ENCODE measurements around the gene UBE2O.

UBE2O gene

DNA sequence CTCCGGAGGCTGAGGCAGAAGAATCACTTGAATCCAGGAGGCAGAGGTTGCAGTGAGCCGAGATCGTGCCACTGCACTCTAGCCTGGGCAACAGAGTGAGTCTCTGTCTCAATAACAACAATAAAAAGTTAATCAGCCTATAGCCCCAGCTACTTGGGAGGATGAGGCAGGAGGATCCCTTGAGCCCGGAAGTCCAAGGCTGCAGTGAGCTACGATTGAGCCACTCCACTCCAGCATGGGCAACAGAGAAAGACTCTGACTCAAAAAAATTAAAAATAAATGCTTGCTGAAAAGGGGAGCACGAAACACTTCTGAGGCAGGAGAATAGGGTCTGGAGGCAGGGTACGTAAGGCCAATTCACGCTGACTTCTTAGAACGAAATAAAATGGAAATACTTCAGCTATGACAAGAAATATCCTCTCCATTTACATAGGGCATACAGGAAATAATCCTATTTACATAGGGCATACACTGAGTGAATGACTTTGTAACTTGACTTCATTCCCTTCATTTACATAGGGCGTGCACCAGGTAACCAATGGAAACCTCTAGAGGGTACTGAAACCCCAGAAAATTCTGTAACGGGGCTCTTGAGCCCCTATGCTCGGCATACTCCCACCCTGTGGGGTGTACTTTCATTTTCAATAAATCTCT lies 96.0 kb downstream of the UBE2O start:
- TF ChIP-seq ZNF433 (tag by site-specific recombination; IDR thresholded peaks at IDR 0.05; ENCODE audit: low read depth): no peak
- TF ChIP-seq, protein P1, sequence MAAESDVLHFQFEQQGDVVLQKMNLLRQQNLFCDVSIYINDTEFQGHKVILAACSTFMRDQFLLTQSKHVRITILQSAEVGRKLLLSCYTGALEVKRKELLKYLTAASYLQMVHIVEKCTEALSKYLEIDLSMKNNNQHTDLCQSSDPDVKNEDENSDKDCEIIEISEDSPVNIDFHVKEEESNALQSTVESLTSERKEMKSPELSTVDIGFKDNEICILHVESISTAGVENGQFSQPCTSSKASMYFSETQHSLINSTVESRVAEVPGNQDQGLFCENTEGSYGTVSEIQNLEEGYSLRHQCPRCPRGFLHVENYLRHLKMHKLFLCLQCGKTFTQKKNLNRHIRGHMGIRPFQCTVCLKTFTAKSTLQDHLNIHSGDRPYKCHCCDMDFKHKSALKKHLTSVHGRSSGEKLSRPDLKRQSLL (tag by site-specific recombination; IDR thresholded peaks at IDR 0.05): peak; percentile 70; the same call in 1 of the 2 replicates
- Histone ChIP-seq H3K4me1 (ENCODE audit: control insufficient read depth, insufficient read depth, low read length) (peaks cover 7% of the 10 kb centered on the region; the same call in 1 of the 2 replicates), H3K27ac (ENCODE audit: extremely low read depth, low read depth, low read length) (no peak overlapping the region), H3K9me3 (ENCODE audit: control insufficient read depth, insufficient read depth, low read depth, low read length) (no peaks in the 10 kb centered on the region), H3K4me3 (ENCODE audit: low read depth, low read length) (no peak overlapping the region), H3K36me3 (ENCODE audit: control insufficient read depth in 2 of 2, insufficient read depth in 1 of 2, low read length in 2 of 2) (no peaks in the 10 kb centered on the region)
- POLR2A ChIA-PET: no interaction called here
- CTCF ChIA-PET: interaction anchor here (1.0 kb wide), 1 partner anchor 51 kb away, joined by 3 read pairs; no protein-coding TSS in a partner anchor

DNA sequence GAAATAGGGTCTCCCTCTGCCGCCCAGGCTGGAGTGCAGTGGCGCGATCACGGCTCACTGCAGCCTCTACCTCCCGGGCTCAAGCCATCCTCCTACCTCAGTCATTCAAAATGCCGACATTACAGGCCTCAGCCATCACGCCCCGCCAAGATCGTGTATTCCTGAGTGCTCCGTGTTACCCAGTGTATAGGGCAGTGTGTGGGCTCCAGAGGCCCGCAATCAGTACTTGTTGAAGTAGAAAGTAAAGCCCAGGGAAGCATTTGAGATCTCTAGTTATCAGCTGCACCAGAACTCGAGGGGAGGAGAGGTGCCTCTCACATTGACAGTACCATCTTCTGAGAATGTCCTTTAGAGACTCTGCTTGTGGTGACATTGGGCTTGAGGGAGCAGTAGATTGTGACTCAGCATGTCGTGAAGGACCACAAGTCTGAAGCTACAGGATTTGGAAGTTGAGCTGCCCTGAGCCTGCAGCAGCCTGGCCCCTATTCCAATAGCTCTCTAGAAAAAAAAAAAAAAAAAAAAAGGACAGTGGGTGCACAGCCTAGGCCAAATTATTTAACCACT lies 98.1 kb downstream of the UBE2O start:
- ChIA-PET POLR2A (interaction anchor here (0.6 to 1.5 kb wide), 4 partner anchors 21 to 1637 kb away, joined by 3 to 6 read pairs (median 4); no protein-coding TSS in a partner anchor), CTCF (interaction anchor here (0.6 to 0.8 kb wide), 3 partner anchors 31 to 148 kb away, joined by 3 to 5 read pairs (median 3); no protein-coding TSS in a partner anchor)
- Histone ChIP-seq H3K36me3 (ENCODE audit: control insufficient read depth in 2 of 2, insufficient read depth in 1 of 2, low read length in 2 of 2) (peaks cover 3 to 4% of the 10 kb centered on the region in 2 experiments; a peak in 2 of 3 replicates), H3K4me1 (ENCODE audit: control insufficient read depth, insufficient read depth, low read length) (peaks cover 12% of the 10 kb centered on the region; the same call in 1 of the 2 replicates), H3K27ac (ENCODE audit: extremely low read depth, low read depth, low read length) (no peak overlapping the region), H3K9me3 (ENCODE audit: control insufficient read depth, insufficient read depth, low read depth, low read length) (no peaks in the 10 kb centered on the region), H3K4me3 (ENCODE audit: low read depth, low read length) (no peak overlapping the region)
- TF ChIP-seq ZNF341 (tag by site-specific recombination; IDR thresholded peaks at IDR 0.05; ENCODE audit: low read depth): peak; percentile 60
- TF ChIP-seq ZNF626 (tag by site-specific recombination; IDR thresholded peaks at IDR 0.05): no peak
- TF ChIP-seq, protein P2, sequence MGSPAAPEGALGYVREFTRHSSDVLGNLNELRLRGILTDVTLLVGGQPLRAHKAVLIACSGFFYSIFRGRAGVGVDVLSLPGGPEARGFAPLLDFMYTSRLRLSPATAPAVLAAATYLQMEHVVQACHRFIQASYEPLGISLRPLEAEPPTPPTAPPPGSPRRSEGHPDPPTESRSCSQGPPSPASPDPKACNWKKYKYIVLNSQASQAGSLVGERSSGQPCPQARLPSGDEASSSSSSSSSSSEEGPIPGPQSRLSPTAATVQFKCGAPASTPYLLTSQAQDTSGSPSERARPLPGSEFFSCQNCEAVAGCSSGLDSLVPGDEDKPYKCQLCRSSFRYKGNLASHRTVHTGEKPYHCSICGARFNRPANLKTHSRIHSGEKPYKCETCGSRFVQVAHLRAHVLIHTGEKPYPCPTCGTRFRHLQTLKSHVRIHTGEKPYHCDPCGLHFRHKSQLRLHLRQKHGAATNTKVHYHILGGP (tag by site-specific recombination; IDR thresholded peaks at IDR 0.05): no peak

DNA sequence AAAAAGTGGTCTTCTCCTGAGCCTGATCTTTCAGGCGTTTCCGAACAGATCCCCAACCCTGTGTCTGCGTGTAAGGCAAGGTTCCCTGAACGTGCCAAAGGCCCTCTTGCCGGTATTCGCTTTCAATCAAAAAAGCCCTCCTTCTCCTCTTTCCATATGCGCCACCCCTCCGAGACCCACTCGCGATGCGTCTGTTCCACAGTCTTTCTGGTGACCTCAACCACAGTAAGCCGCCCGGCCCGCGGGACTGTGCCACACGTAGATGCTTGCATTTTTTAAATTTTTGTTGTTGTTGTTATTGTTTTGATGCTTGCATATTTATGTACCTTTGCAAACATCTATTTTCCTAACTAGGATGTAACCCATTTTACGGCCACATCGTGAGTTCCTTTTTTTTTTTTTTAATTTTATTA lies 98.6 kb downstream of the UBE2O start:
- POLR2A ChIA-PET: interaction anchor here (0.5 to 2.9 kb wide), 26 partner anchors 9 to 734 kb away, joined by 3 to 51 read pairs (median 4); partner anchors contain the start of genes FBF1, SPHK1, UBALD2 and UBE2O
- TF ChIP-seq ZNF335 (tag by site-specific recombination; conservative IDR thresholded peaks at IDR 0.05) (peak; percentile 96), SP2 (tag by site-specific recombination; IDR thresholded peaks at IDR 0.05) (no peak), ZNF843 (tag by site-specific recombination; IDR thresholded peaks at IDR 0.05) (no peak), ZIC2 (tag by site-specific recombination; IDR thresholded peaks at IDR 0.05) (no peak), ZBTB17 (tag by site-specific recombination; IDR thresholded peaks at IDR 0.05) (no peak)
- TF ChIP-seq, protein P3, sequence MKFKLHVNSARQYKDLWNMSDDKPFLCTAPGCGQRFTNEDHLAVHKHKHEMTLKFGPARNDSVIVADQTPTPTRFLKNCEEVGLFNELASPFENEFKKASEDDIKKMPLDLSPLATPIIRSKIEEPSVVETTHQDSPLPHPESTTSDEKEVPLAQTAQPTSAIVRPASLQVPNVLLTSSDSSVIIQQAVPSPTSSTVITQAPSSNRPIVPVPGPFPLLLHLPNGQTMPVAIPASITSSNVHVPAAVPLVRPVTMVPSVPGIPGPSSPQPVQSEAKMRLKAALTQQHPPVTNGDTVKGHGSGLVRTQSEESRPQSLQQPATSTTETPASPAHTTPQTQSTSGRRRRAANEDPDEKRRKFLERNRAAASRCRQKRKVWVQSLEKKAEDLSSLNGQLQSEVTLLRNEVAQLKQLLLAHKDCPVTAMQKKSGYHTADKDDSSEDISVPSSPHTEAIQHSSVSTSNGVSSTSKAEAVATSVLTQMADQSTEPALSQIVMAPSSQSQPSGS (tag by site-specific recombination; IDR thresholded peaks at IDR 0.05; ENCODE audit: low read depth): no peak
- TF ChIP-seq, protein P4, sequence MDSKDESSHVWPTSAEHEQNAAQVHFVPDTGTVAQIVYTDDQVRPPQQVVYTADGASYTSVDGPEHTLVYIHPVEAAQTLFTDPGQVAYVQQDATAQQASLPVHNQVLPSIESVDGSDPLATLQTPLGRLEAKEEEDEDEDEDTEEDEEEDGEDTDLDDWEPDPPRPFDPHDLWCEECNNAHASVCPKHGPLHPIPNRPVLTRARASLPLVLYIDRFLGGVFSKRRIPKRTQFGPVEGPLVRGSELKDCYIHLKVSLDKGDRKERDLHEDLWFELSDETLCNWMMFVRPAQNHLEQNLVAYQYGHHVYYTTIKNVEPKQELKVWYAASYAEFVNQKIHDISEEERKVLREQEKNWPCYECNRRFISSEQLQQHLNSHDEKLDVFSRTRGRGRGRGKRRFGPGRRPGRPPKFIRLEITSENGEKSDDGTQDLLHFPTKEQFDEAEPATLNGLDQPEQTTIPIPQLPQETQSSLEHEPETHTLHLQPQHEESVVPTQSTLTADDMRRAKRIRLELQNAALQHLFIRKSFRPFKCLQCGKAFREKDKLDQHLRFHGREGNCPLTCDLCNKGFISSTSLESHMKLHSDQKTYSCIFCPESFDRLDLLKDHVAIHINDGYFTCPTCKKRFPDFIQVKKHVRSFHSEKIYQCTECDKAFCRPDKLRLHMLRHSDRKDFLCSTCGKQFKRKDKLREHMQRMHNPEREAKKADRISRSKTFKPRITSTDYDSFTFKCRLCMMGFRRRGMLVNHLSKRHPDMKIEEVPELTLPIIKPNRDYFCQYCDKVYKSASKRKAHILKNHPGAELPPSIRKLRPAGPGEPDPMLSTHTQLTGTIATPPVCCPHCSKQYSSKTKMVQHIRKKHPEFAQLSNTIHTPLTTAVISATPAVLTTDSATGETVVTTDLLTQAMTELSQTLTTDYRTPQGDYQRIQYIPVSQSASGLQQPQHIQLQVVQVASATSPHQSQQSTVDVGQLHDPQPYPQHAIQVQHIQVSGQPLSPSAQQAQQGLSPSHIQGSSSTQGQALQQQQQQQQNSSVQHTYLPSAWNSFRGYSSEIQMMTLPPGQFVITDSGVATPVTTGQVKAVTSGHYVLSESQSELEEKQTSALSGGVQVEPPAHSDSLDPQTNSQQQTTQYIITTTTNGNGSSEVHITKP (tag by site-specific recombination; IDR thresholded peaks at IDR 0.05): peak; percentile 83
- TF ChIP-seq, protein P5, sequence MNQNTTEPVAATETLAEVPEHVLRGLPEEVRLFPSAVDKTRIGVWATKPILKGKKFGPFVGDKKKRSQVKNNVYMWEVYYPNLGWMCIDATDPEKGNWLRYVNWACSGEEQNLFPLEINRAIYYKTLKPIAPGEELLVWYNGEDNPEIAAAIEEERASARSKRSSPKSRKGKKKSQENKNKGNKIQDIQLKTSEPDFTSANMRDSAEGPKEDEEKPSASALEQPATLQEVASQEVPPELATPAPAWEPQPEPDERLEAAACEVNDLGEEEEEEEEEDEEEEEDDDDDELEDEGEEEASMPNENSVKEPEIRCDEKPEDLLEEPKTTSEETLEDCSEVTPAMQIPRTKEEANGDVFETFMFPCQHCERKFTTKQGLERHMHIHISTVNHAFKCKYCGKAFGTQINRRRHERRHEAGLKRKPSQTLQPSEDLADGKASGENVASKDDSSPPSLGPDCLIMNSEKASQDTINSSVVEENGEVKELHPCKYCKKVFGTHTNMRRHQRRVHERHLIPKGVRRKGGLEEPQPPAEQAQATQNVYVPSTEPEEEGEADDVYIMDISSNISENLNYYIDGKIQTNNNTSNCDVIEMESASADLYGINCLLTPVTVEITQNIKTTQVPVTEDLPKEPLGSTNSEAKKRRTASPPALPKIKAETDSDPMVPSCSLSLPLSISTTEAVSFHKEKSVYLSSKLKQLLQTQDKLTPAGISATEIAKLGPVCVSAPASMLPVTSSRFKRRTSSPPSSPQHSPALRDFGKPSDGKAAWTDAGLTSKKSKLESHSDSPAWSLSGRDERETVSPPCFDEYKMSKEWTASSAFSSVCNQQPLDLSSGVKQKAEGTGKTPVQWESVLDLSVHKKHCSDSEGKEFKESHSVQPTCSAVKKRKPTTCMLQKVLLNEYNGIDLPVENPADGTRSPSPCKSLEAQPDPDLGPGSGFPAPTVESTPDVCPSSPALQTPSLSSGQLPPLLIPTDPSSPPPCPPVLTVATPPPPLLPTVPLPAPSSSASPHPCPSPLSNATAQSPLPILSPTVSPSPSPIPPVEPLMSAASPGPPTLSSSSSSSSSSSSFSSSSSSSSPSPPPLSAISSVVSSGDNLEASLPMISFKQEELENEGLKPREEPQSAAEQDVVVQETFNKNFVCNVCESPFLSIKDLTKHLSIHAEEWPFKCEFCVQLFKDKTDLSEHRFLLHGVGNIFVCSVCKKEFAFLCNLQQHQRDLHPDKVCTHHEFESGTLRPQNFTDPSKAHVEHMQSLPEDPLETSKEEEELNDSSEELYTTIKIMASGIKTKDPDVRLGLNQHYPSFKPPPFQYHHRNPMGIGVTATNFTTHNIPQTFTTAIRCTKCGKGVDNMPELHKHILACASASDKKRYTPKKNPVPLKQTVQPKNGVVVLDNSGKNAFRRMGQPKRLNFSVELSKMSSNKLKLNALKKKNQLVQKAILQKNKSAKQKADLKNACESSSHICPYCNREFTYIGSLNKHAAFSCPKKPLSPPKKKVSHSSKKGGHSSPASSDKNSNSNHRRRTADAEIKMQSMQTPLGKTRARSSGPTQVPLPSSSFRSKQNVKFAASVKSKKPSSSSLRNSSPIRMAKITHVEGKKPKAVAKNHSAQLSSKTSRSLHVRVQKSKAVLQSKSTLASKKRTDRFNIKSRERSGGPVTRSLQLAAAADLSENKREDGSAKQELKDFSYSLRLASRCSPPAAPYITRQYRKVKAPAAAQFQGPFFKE (tag by site-specific recombination; IDR thresholded peaks at IDR 0.05; ENCODE audit: borderline replicate concordance): no peak

More for the DNA sequence above, 98.6 kb downstream of the UBE2O start:
- peak overlapping the region; percentile 96; the same call in 1 of the 2 replicates for H3K27ac ChIP-seq (ENCODE audit: extremely low read depth, low read depth, low read length)
- peak overlapping the region; percentile 40 for H3K4me3 ChIP-seq (ENCODE audit: low read depth, low read length)
- CTCF ChIA-PET: interaction anchor here (0.7 to 3.5 kb wide), 8 partner anchors 11 to 149 kb away, joined by 3 to 38 read pairs (median 5); partner anchors contain the start of gene SPHK1
- no peaks in the 10 kb centered on the region for H3K9me3 ChIP-seq (ENCODE audit: control insufficient read depth, insufficient read depth, low read depth, low read length)
- H3K4me1 ChIP-seq (ENCODE audit: control insufficient read depth, insufficient read depth, low read length): peaks cover 12% of the 10 kb centered on the region; the same call in 1 of the 2 replicates
- peaks cover 3 to 6% of the 10 kb centered on the region in 2 experiments; a peak in 2 of 3 replicates for H3K36me3 ChIP-seq (ENCODE audit: control insufficient read depth in 2 of 2, insufficient read depth in 1 of 2, low read length in 2 of 2)
